GM18502 (cell line): Measurements from ENCODE around the gene WDR54.

Source experiments
- ATAC-seq: cut with Tn5 transposase; IDR thresholded peaks from one replicate; pipeline ENCODE4 v1.9.1; 2021; ENCODE audit warnings: mild to moderate bottlenecking; ENCODE audit not compliant: unreplicated experiment, poor library complexity

The WDR54 gene

DNA sequence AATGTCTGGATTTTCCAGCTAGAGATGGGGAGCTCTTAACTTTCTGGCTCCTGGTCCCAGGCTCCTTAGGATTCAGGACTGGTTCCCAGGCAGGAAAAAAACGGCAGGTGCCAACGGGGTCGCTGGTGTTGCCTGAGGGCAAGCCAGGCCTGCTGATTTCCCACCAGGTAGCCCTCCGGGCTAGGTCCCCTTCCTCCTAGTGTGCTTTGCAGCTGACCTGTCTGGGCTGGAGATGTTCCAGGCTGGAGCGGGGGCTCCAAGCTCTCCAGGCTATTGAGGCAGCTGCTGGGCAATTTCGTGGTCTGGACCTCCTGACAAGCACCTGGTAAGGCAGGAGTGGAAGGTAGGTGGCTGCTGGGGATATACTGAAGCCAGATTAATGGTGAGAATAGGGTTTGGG, 53.0 kb downstream of the WDR54 start:
- ATAC-seq: no peak

DNA sequence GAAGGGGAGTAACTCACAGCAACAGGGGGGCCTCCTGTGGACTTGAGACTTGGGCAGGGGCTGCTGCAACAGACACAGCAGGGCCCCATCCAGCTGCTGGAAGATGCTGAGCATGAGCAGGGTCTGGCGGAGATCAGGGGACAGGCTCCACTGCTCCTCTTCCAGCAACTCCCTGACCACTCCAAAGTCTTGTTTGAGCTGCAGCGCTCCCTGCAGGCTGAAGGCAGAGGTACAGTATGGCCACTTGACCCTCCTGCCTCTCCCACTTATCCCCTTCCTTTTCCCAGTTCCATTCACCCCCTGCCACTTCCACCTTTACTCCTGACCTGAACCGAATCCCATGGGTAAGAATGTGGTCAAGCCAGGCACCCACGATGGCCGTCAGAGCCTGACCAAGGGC, 53.4 kb downstream of the WDR54 start:
- ATAC-seq: no peak
